ENCODE measurements around the gene HRNR.

- TF ChIP-seq CTCF (IDR thresholded peaks at IDR 0.05) (no peak), POLR2A (IDR thresholded peaks at IDR 0.05) (no peak)
Observed at GRCh38 chr1:152227310-152227928, 3.4 kb upstream of the HRNR start.
